ENCODE measurements around the gene TMEM255B.
A peak's percentile ranks its signal among the peaks of the same experiment; 100 is the strongest.
"Not testable (repeated sequence)": the region's sequence is repeated elsewhere in the genome, so short reads cannot be mapped to it uniquely, and the experiment has no call there.

TMEM255B gene

GRCh38 chr13:113746143-113746525 lies 12.9 kb upstream of the TMEM255B start:
- DNase-seq (ENCODE audit: low read depth) = no peak
- no peak overlapping the region for H3K4me3 ChIP-seq (ENCODE audit: low read depth, low read length)

- DNase-seq (ENCODE audit: low read depth) = no peak
- no peak overlapping the region for H3K4me3 ChIP-seq (ENCODE audit: low read depth, low read length)
Measured at GRCh38 chr13:113746671-113747070, 12.4 kb upstream of the TMEM255B start.

- no peak overlapping the region for H3K4me3 ChIP-seq (ENCODE audit: low read depth, low read length)
- no peak for DNase-seq (ENCODE audit: low read depth)
Measured at GRCh38 chr13:113747291-113747833, 11.7 kb upstream of the TMEM255B start.

- no peak for DNase-seq (ENCODE audit: low read depth)
- no peak overlapping the region for H3K4me3 ChIP-seq (ENCODE audit: low read depth, low read length)
Measured at GRCh38 chr13:113748101-113748861, 10.7 kb upstream of the TMEM255B start.

GRCh38 chr13:113748862-113749451 lies 10.1 kb upstream of the TMEM255B start:
- no peak overlapping the region for H3K4me3 ChIP-seq (ENCODE audit: low read depth, low read length)
- no peak for DNase-seq (ENCODE audit: low read depth)

- no peak for DNase-seq (ENCODE audit: low read depth)
- H3K4me3 ChIP-seq (ENCODE audit: low read depth, low read length) = no peak overlapping the region
Measured at GRCh38 chr13:113749507-113749906, 9.5 kb upstream of the TMEM255B start.

GRCh38 chr13:113749967-113750366 lies 9.1 kb upstream of the TMEM255B start:
- DNase-seq (ENCODE audit: low read depth) = no peak

GRCh38 chr13:113750554-113751399 lies 8.2 kb upstream of the TMEM255B start:
- no peak overlapping the region for H3K4me3 ChIP-seq (ENCODE audit: low read depth, low read length)
- DNase-seq (ENCODE audit: low read depth) = no peak

More at GRCh38 chr13:113749967-113750366, 9.1 kb upstream of the TMEM255B start:
- H3K4me3 ChIP-seq (ENCODE audit: low read depth, low read length) = no peak overlapping the region

- DNase-seq (ENCODE audit: low read depth) = no peak
- no peak overlapping the region for H3K4me3 ChIP-seq (ENCODE audit: low read depth, low read length)
Measured at GRCh38 chr13:113751491-113751890, 7.5 kb upstream of the TMEM255B start.

GRCh38 chr13:113752211-113752986 lies 6.6 kb upstream of the TMEM255B start:
- H3K4me3 ChIP-seq (ENCODE audit: low read depth, low read length); DNase-seq (ENCODE audit: low read depth): not testable (repeated sequence)

- DNase-seq (ENCODE audit: low read depth) = no peak
- no peak overlapping the region for H3K4me3 ChIP-seq (ENCODE audit: low read depth, low read length)
Measured at GRCh38 chr13:113753171-113753570, 5.9 kb upstream of the TMEM255B start.

GRCh38 chr13:113754242-113754641 lies 4.8 kb upstream of the TMEM255B start:
- DNase-seq (ENCODE audit: low read depth) = no peak
- H3K4me3 ChIP-seq (ENCODE audit: low read depth, low read length) = no peak overlapping the region

GRCh38 chr13:113754691-113755090 lies 4.3 kb upstream of the TMEM255B start:
- no peak for DNase-seq (ENCODE audit: low read depth)
- no peak overlapping the region for H3K4me3 ChIP-seq (ENCODE audit: low read depth, low read length)

GRCh38 chr13:113756441-113757097 lies 2.5 kb upstream of the TMEM255B start:
- no peak for DNase-seq (ENCODE audit: low read depth)
- H3K4me3 ChIP-seq (ENCODE audit: low read depth, low read length) = no peak overlapping the region

GRCh38 chr13:113759525-113760137 lies 605 bp downstream of the TMEM255B start:
- no peak for DNase-seq (ENCODE audit: low read depth)
- peak overlapping the region; percentile 59 for H3K4me3 ChIP-seq (ENCODE audit: low read depth, low read length)

GRCh38 chr13:113761136-113761535 lies 2.1 kb downstream of the TMEM255B start:
- DNase-seq (ENCODE audit: low read depth) = no peak
- H3K4me3 ChIP-seq (ENCODE audit: low read depth, low read length) = no peak overlapping the region

- no peak overlapping the region for H3K4me3 ChIP-seq (ENCODE audit: low read depth, low read length)
- DNase-seq (ENCODE audit: low read depth) = no peak
Measured at GRCh38 chr13:113762075-113762474, 3.0 kb downstream of the TMEM255B start.

- H3K4me3 ChIP-seq (ENCODE audit: low read depth, low read length) = no peak overlapping the region
- DNase-seq (ENCODE audit: low read depth) = no peak
Measured at GRCh38 chr13:113762538-113762937, 3.5 kb downstream of the TMEM255B start.
